ENCODE measurements around the gene SND1. TPM values are rescaled to one million over a fixed set of nuclear protein-coding genes. Genes with fewer than 3 reads are reported as not detected.
A peak's percentile ranks its signal among the peaks of the same experiment; 100 is the strongest.

SND1 gene
- total and polyA plus RNA-seq, 10 donors = 61.7 to 173 (median 116) TPM

GRCh38 chr7:127822822-127823508 is 171.0 kb downstream of the SND1 start:
- DNase-seq = no peak
- 72 to 80% (median 76%) methylated on average over 5 of the region's 5 CpGs for WGBS, 5 donors
- Histone ChIP-seq H3K9me3 (no peaks in the 10 kb centered on the region), H3K4me3 (no peak overlapping the region), H3K27ac (peak overlapping the region in 1 of 8 donors; percentile 39), H3K36me3 (no peaks in the 10 kb centered on the region), H3K4me1 (peaks cover 0 to 35% (median 18%) of the 10 kb centered on the region in 6 donors), H3K27me3 (replicated peaks in 1 of 7) (no peaks in the 10 kb centered on the region)
- intact Hi-C loops (cut with DNase I; ENCODE audit: low total_unique reads) = no loop called here
- no peak for TF ChIP-seq CTCF (IDR thresholded peaks at IDR 0.05 in 8 of 11, conservative IDR thresholded peaks at IDR 0.05 in 3 of 11)
- no peak for TF ChIP-seq POLR2A (IDR thresholded peaks at IDR 0.05)
- no peak for TF ChIP-seq POLR2AphosphoS5 (IDR thresholded peaks at IDR 0.05)

GRCh38 chr7:127824682-127825081 is 172.7 kb downstream of the SND1 start:
- Histone ChIP-seq H3K27ac (no peak overlapping the region), H3K27me3 (replicated peaks in 1 of 7) (no peaks in the 10 kb centered on the region), H3K4me3 (no peak overlapping the region), H3K36me3 (no peaks in the 10 kb centered on the region), H3K4me1 (peaks cover 0 to 46% (median 21%) of the 10 kb centered on the region in 6 donors), H3K9me3 (no peaks in the 10 kb centered on the region)
- 39 to 91% (median 87%) methylated on average over 1 of the region's 1 CpG for WGBS, 5 donors
- no peak for DNase-seq
- intact Hi-C loops (cut with DNase I; ENCODE audit: low total_unique reads) = no loop called here
- no peak for TF ChIP-seq CTCF (IDR thresholded peaks at IDR 0.05 in 8 of 11, conservative IDR thresholded peaks at IDR 0.05 in 3 of 11)
- TF ChIP-seq POLR2AphosphoS5 (IDR thresholded peaks at IDR 0.05) = no peak
- no peak for TF ChIP-seq POLR2A (IDR thresholded peaks at IDR 0.05)

GRCh38 chr7:127828843-127829500 is 177.0 kb downstream of the SND1 start:
- TF ChIP-seq POLR2A (IDR thresholded peaks at IDR 0.05) = no peak
- no peak for TF ChIP-seq CTCF (IDR thresholded peaks at IDR 0.05 in 8 of 11, conservative IDR thresholded peaks at IDR 0.05 in 3 of 11)
- no peak for TF ChIP-seq POLR2AphosphoS5 (IDR thresholded peaks at IDR 0.05)
- DNase-seq = no peak
- WGBS, 5 donors = 83 to 93% (median 88%) methylated on average over 4 of the region's 4 CpGs
- Histone ChIP-seq H3K27ac (no peak overlapping the region), H3K4me3 (no peak overlapping the region), H3K4me1 (peaks cover 0 to 13% (median 3%) of the 10 kb centered on the region in 6 donors), H3K36me3 (no peaks in the 10 kb centered on the region), H3K27me3 (replicated peaks in 1 of 7) (no peaks in the 10 kb centered on the region), H3K9me3 (no peaks in the 10 kb centered on the region)
- intact Hi-C loops (cut with DNase I; ENCODE audit: low total_unique reads) = no loop called here
